SH-SY5Y (cell line): Measurements from ENCODE around the gene GALC.

ENCODE experiments used
- GATA2 ChIP-seq: IDR thresholded peaks from 2 replicates; pipeline ENCODE4 v1.6.1; 2011; ENCODE audit warnings: mild to moderate bottlenecking, low read depth, low read length
- GATA3 ChIP-seq: IDR thresholded peaks from 2 replicates; pipeline ENCODE4 v1.6.1; 2011; ENCODE audit warnings: low read depth, mild to moderate bottlenecking, low read length, moderate library complexity

DNA sequence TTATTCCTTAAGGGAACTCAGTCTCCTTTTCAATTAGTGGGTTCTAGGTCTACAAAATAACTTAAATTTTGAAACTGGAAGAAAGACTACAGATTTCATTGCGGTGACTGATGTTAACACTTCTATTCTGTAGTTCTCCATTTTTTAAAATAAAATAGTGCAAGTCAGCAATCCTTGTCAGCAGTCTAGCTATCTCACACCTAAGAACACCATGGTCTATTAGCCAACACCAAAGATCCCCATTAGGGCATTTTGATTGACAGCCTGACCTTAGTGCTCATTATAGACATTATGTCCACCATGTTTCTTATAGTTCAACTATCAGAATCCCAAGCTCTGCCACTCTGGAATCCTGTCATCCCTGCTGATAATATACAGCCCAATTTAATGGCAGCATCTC lies 39.4 kb upstream of the GALC start:
- TF ChIP-seq GATA2, result no peak
- no peak for TF ChIP-seq GATA3
